GM12872 (cell line): ENCODE results near the gene ANKRD9.

ENCODE experiments used
- CTCF ChIP-seq: IDR thresholded peaks from 3 replicates; pipeline ENCODE4 v1.5.1; 2011; ENCODE audit warnings: low read depth, mild to moderate bottlenecking, low read length, moderate library complexity; ENCODE audit not compliant: insufficient read depth

Gene ANKRD9

GRCh38 chr14:102479107-102479506 is 30.5 kb downstream of the ANKRD9 start:
- TF ChIP-seq CTCF = no peak

- no peak for TF ChIP-seq CTCF
These were observed 34.6 kb downstream of the ANKRD9 start for GRCh38 chr14:102474934-102475333.

GRCh38 chr14:102473559-102473958 is 36.0 kb downstream of the ANKRD9 start:
- TF ChIP-seq CTCF = no peak

- TF ChIP-seq CTCF = no peak
These were observed 36.8 kb downstream of the ANKRD9 start for GRCh38 chr14:102472791-102473150.

GRCh38 chr14:102471921-102472790 is 37.4 kb downstream of the ANKRD9 start:
- TF ChIP-seq CTCF = no peak

GRCh38 chr14:102469261-102469660 is 40.3 kb downstream of the ANKRD9 start:
- TF ChIP-seq CTCF = no peak

- TF ChIP-seq CTCF = no peak
These were observed 44.7 kb downstream of the ANKRD9 start for GRCh38 chr14:102464846-102465341.
